Stimulated activated CD8-positive, alpha-beta memory T cell treated with anti-CD3 and anti-CD28 coated beads, Interleukin-15, amount 100 ng/mL, for 48 hours (primary cell): ENCODE measurements around the gene SECISBP2.
"Not testable (repeated sequence)": the region's sequence is repeated elsewhere in the genome, so short reads cannot be mapped to it uniquely, and the experiment has no call there.

Experiments used
- DNase-seq, 2 donors: peaks; one replicate each; pipeline ENCODE4 v3.0.0-alpha.2; 2020; ENCODE audit warnings: low read depth in 2 of 2

SECISBP2 gene

GRCh38 chr9:89318123-89319014 lies at the start of gene SECISBP2:
SECISBP2 (plus strand) TSS chr9:89318500; CDS start chr9:89318577, 77 bp downstream.
- DNase-seq = peak; percentile 93 to 95

GRCh38 chr9:89273528-89274279 lies 44.6 kb upstream of the SECISBP2 start:
- no peak for DNase-seq

DNA sequence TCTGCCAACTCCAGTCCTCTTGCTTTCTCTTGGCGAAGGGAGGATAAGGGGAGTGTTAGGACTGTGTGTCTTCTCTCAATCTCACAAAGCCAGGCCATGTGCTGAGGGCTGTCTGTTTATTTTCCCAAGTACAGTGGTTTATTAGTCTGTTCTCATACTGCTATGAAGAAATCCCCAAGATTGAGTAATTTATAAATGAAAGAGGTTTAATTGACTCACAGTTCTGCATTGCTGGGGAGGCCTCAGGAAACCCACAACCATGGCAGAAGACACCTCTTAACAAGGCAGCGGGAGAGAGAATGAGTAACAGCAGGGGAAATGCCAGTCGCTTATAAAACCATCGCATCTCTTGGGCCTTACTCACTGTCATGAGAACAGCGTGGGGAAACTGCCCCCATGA lies 43.5 kb upstream of the SECISBP2 start:
- DNase-seq = peak; percentile 7 to 17

GRCh38 chr9:89276040-89276439 lies 42.3 kb upstream of the SECISBP2 start:
- not testable (repeated sequence) for DNase-seq

DNA sequence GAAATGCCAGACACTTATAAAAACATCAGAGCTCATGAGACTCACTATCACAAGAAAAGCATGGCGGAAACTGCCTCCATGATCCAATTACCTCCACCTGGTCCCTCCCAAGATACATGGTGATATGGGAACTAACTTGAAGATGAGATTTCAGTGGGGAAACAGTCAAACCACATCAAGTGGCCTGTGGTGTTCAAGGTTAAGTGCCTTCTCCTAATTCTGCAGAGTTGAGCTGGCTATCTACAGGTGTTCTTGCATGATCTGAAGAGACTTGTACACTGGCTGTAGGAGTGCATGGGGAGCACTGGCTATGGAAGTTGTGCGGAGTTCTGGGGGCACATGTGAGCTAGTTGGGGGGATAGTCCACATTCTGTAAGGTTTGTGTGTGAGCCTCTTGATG lies 41.3 kb upstream of the SECISBP2 start:
- DNase-seq = no peak

DNA sequence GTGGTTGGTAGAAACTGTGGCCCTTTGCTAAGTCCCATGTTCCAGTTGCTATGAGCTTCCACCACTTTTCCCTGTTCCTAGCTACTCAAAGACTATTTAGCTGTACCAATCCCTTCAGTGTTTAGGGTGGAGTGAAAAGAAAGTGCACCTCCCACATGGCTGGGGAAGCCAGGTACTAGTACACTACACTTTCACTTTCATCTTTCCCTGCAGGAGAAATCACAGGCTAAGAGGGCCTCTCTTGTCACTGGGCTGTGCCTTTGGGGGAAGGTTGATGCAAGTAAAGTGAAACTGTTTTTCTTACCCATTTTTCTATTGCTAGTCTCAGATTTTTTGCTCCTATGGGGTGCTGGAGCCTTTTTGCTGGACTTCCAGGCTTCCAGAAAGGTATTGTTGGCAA lies 40.8 kb upstream of the SECISBP2 start:
- no peak for DNase-seq

DNA sequence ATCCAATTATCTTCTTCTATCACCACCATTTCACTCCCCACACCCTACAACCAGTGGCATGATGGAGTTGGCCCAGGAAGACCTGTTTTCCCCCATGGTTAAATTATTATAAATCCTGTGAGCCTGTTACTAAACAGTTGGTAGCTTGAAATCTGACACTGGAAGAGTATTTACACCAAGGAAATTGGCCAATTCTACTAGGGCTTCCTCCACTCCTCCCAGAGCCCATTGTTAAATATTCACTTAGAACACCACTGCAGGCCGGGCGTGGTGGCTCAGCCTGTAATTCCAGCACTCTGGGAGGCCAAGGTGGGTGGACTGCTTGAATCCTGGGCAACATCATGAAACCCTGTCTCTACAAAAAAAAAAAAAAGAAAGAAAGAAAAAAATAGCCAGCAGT lies 39.7 kb upstream of the SECISBP2 start:
- DNase-seq = no peak

- DNase-seq = no peak
Observed at GRCh38 chr9:89278997-89279739, 39.1 kb upstream of the SECISBP2 start.

GRCh38 chr9:89281106-89281505 lies 37.2 kb upstream of the SECISBP2 start:
- DNase-seq = no peak

- DNase-seq = not testable (repeated sequence)
Observed at GRCh38 chr9:89282248-89282968, 35.9 kb upstream of the SECISBP2 start.

DNA sequence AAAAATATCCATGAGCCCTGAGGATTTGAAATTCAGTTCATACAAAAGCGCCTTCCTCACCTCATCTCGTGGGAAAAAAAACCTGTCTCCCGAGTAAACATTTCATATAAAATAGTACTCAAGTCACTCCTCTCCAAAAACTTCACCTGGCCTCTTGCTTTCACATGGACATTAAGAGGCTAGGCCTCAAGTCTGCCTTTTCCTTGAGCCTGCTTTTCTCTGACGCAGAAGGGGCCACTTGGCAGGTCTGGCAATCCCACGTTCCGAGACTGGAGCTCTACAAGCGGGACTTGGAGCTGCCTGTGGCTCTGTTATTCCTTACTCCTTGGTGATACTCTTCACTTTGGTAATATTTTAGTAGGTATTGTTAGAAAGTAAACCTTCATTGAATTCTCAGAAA lies 34.2 kb upstream of the SECISBP2 start:
- DNase-seq = no peak

- DNase-seq = no peak
Observed at GRCh38 chr9:89291741-89292140, 26.6 kb upstream of the SECISBP2 start.

DNA sequence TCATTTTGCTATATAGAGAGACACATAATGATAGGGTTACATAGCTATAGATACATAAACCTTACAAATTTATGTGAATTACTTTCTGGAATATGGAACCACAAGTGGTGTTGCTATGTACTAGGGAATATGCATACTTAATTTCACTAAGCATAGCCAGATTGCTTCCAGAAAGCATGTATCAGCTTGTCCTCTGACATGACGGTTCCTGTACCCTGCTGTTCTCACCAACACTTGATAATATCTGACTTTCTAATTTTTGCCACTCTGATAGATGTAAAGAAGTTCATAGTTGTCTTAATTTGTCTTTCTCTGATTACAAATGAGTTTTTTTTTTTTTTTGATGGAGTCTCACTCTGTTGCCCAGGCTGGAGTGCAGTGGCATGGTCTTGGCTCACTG lies 25.3 kb upstream of the SECISBP2 start:
- DNase-seq = no peak

DNA sequence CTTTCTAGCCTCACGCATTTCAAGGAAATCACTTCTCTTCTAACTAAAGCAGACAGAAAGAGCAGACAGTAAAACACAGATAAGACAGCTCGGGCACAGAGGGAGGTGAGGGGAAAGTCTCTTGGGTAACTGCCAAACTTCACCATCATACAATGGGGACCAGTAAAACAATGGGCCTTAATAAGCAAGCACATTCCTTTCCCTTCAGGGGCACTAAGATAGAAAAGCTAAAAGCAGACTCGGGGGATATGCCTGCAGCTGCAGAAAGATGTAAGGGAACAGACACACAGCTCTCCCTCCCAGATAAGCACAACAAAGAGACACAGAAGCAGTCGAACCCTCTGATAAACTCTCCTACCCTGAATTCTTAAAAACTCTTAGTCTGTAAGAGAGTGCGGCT lies 22.9 kb upstream of the SECISBP2 start:
- DNase-seq = no peak

- DNase-seq = not testable (repeated sequence)
Observed at GRCh38 chr9:89301996-89302395, 16.3 kb upstream of the SECISBP2 start.

GRCh38 chr9:89304020-89304833 lies 14.1 kb upstream of the SECISBP2 start:
- DNase-seq = no peak

GRCh38 chr9:89304834-89305188 lies 13.5 kb upstream of the SECISBP2 start:
- no peak for DNase-seq

DNA sequence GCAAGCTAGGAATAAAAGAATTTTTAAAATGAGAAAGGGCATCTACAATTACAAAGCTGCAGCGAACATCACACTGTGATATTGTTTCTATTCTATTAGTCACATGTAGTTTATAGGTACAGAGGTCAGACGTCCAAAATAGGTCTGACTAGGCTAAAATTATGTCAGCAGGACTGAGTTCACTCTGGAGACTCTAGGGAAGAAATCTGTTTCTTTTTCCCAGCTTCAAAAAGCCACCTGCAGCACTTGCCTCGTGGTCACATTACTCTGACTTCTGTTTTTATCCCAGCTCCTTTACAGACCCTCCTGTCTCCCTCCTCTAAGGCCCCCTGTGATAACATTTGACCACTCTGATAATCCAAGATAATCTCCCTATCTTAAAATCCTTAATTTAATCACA lies 12.4 kb upstream of the SECISBP2 start:
- no peak for DNase-seq

GRCh38 chr9:89309166-89309565 lies 9.1 kb upstream of the SECISBP2 start:
- no peak for DNase-seq

GRCh38 chr9:89309608-89310474 lies 8.5 kb upstream of the SECISBP2 start:
- DNase-seq = no peak
